Transverse colon (tissue), 4 donors: ENCODE data around the gene IL20RA. TPM values are rescaled to one million over a fixed set of nuclear protein-coding genes. Genes with fewer than 3 reads are reported as not detected.
A peak's percentile ranks its signal among the peaks of the same experiment; 100 is the strongest.

ENCODE experiments used
- DNase-seq: peaks from one replicate; pipeline ENCODE4 v3.0.0-alpha.2; 2019
- H3K27ac ChIP-seq, 4 donors: fragments of 200-600 bp; sonication (generic); 2 replicates each; pipeline ENCODE4 v1.5.1; 2016 to 2018; ENCODE audit warnings: inconsistent platforms in 4 of 4
- H3K27me3 ChIP-seq: fragments of 200-600 bp; sonication (generic); 2 replicates; pipeline ENCODE4 v1.5.1; 2017; ENCODE audit warnings: inconsistent platforms
- H3K36me3 ChIP-seq, 4 donors: fragments of 200-600 bp; sonication (generic); 2 replicates each; pipeline ENCODE4 v1.5.1; 2017 to 2019; ENCODE audit warnings: inconsistent platforms in 4 of 4
- H3K4me1 ChIP-seq, 4 donors: fragments of 200-600 bp; sonication (generic); 2 replicates each; pipeline ENCODE4 v1.5.1; 2017 to 2020; ENCODE audit warnings: inconsistent platforms in 4 of 4
- H3K4me3 ChIP-seq, 4 donors: fragments of 200-600 bp; sonication (generic); 1 replicate in 1 of 4; 2 replicates in 3 of 4; pipeline versions ENCODE4 v1.5.1 to v1.6.1; 2017 to 2019; ENCODE audit warnings: inconsistent platforms in 4 of 4
- H3K9me3 ChIP-seq, 2 donors: fragments of 200-600 bp; sonication (generic); 2 replicates each; pipeline ENCODE4 v1.5.1; 2017 to 2019; ENCODE audit warnings: inconsistent platforms in 2 of 2
- CTCF ChIP-seq, 5 experiments: fragments of 200-600 bp in 3 of 5; fragments of 450-650 bp in 2 of 5; sonication (generic) in 3 of 5; IDR thresholded peaks; 1 replicate in 2 of 5; 2 replicates in 3 of 5; pipeline ENCODE4 v1.5.1; 2016 to 2017; ENCODE audit warnings: antibody characterized with exemption in 5 of 5, inconsistent platforms in 3 of 5, mild to moderate bottlenecking in 2 of 5, moderate library complexity in 1 of 5
- EP300 ChIP-seq: sonication (generic); formaldehyde crosslinking; IDR thresholded peaks from one replicate; pipeline ENCODE4 v1.6.1; 2017; ENCODE audit warnings: antibody characterized with exemption, low read depth
- POLR2A ChIP-seq: fragments of 450-650 bp; IDR thresholded peaks from one replicate; pipeline ENCODE4 v1.6.1; 2016; ENCODE audit warnings: antibody characterized with exemption, mild to moderate bottlenecking, moderate library complexity
- POLR2AphosphoS5 ChIP-seq, 3 donors: sonication (generic); formaldehyde crosslinking; IDR thresholded peaks; one replicate each; pipeline ENCODE4 v1.6.1; 2016; ENCODE audit warnings: antibody characterized with exemption in 3 of 3
- WGBS, 2 donors: methylation state at CpG; one replicate each; pipeline ENCODE4 v1.1.5; 2018; ENCODE audit warnings: low coverage in 1 of 2; 5-methylcytosine and 5-hydroxymethylcytosine counted together
- in situ Hi-C, 4 donors: fragments of 200-750 bp; cut with MboI; loops; one replicate each; pipeline versions ENCODE4 v1.15.0 to v1.15.1; 2017; ENCODE audit warnings: low sequenced_read_pairs in 3 of 4, low pct_ligation_motif_present in 1 of 4, low pct_unique_long_range_greater_than_20kb in 1 of 4
- intact Hi-C: fragments of 100-400 bp; cut with DNase I; formaldehyde crosslinking; loops from one replicate; pipeline ENCODE4 v1.15.1; 2023; ENCODE audit warnings: low total_unique reads
- total RNA-seq, 4 donors: library from RNA; depleted of rRNA; stranded (reverse); fragments of >200 nt; gene quantifications; one replicate each; pipeline ENCODE4 v1.1.0, GENCODE V29; 2016

The IL20RA gene
- total RNA-seq, 4 donors from 2014 or later, result 7.4 to 20.5 (median 11.3) TPM

GRCh38 chr6:137016356-137016755, 28.4 kb downstream of the IL20RA start:
- 75 to 76% methylated on average over 2 of the region's 2 CpGs for WGBS, 2 donors
- TF ChIP-seq POLR2AphosphoS5 (IDR thresholded peaks at IDR 0.05), result no peak
- TF ChIP-seq POLR2A, result no peak
- TF ChIP-seq CTCF (IDR thresholded peaks at IDR 0.05), result no peak
- no peak for TF ChIP-seq EP300
- peaks cover 0 to 8% of the 10 kb centered on the region in 2 donors for H3K9me3 ChIP-seq
- intact Hi-C loops (no loop called here), in situ Hi-C loops (no loop called here)
- H3K27ac ChIP-seq, result no peak overlapping the region
- H3K36me3 ChIP-seq, result no peaks in the 10 kb centered on the region
- peaks cover 0 to 4% (median 0%) of the 10 kb centered on the region in 4 donors for H3K4me1 ChIP-seq
- no peaks in the 10 kb centered on the region for H3K27me3 ChIP-seq
- H3K4me3 ChIP-seq, result no peak overlapping the region
- no peak for DNase-seq

GRCh38 chr6:137015943-137016342, 28.8 kb downstream of the IL20RA start:
- Histone ChIP-seq H3K4me3 (no peak overlapping the region), H3K36me3 (no peaks in the 10 kb centered on the region), H3K9me3 (peaks cover 0 to 8% of the 10 kb centered on the region in 2 donors), H3K27ac (no peak overlapping the region), H3K4me1 (peaks cover 0 to 4% (median 0%) of the 10 kb centered on the region in 4 donors), H3K27me3 (no peaks in the 10 kb centered on the region)
- in situ Hi-C loops (no loop called here), intact Hi-C loops (no loop called here)
- TF ChIP-seq POLR2AphosphoS5 (IDR thresholded peaks at IDR 0.05) (no peak), EP300 (no peak), CTCF (IDR thresholded peaks at IDR 0.05) (no peak), POLR2A (no peak)
- no peak for DNase-seq
- WGBS, 2 donors, result 67 to 76% methylated on average over 3 to 4 of the region's 4 CpGs

GRCh38 chr6:137013738-137014602, 30.8 kb downstream of the IL20RA start:
- intact Hi-C loops (no loop called here), in situ Hi-C loops (no loop called here)
- TF ChIP-seq CTCF (IDR thresholded peaks at IDR 0.05) (peak; percentile 44 to 59 (median 51)), POLR2A (no peak)
- no peak overlapping the region for H3K4me3 ChIP-seq
- H3K9me3 ChIP-seq, result no peaks in the 10 kb centered on the region
- no peak overlapping the region for H3K27ac ChIP-seq
- H3K36me3 ChIP-seq, result no peaks in the 10 kb centered on the region
- H3K4me1 ChIP-seq, result peaks cover 0 to 4% (median 0%) of the 10 kb centered on the region in 4 donors
- no peak for DNase-seq
- no peaks in the 10 kb centered on the region for H3K27me3 ChIP-seq
- 32 to 35% methylated on average over 5 of the region's 5 CpGs for WGBS, 2 donors

GRCh38 chr6:137013031-137013430, 31.7 kb downstream of the IL20RA start:
- DNase-seq, result no peak
- TF ChIP-seq EP300 (no peak), POLR2AphosphoS5 (IDR thresholded peaks at IDR 0.05) (no peak), POLR2A (no peak)
- Histone ChIP-seq H3K27me3 (no peaks in the 10 kb centered on the region), H3K36me3 (no peaks in the 10 kb centered on the region), H3K4me1 (peaks cover 0 to 4% (median 0%) of the 10 kb centered on the region in 4 donors), H3K9me3 (no peaks in the 10 kb centered on the region), H3K27ac (no peak overlapping the region), H3K4me3 (no peak overlapping the region)
- in situ Hi-C loops, result no loop called here
- intact Hi-C loops, result no loop called here
- 72 to 86% methylated on average over 1 of the region's 1 CpG for WGBS, 2 donors
